ENCODE results near the gene PGM5. TPM values are rescaled to one million over a fixed set of nuclear protein-coding genes. Genes with fewer than 3 reads are reported as not detected.

PGM5 gene
- total and polyA plus RNA-seq, 3 experiments from 2014 or later, result not detected

GRCh38 chr9:68457803-68458202, 101.4 kb downstream of the PGM5 start:
- ChIA-PET CTCF (no interaction called here), POLR2A (no interaction called here)
- H3K27me3 Mint-ChIP-seq, result peaks cover 0 to 4% of the 10 kb centered on the region in 2 donors
- no peaks in the 10 kb centered on the region for H3K9me3 ChIP-seq (ENCODE audit: low read length)
- H3K4me1 ChIP-seq (ENCODE audit: insufficient read depth, low read length), result no peaks in the 10 kb centered on the region
- no peak overlapping the region for H3K4me3 Mint-ChIP-seq
- no peaks in the 10 kb centered on the region for H3K36me3 Mint-ChIP-seq
- DNase-seq, result no peak
- H3K27me3 ChIP-seq (ENCODE audit: insufficient read depth, low read length, poor library complexity, severe bottlenecking), result no peaks in the 10 kb centered on the region
- H3K9me3 Mint-ChIP-seq, result no peaks in the 10 kb centered on the region
- H3K36me3 ChIP-seq (ENCODE audit: insufficient read depth, low read length), result no peaks in the 10 kb centered on the region
- no peak overlapping the region for H3K4me3 ChIP-seq (ENCODE audit: low read length)
- no peak overlapping the region for H3K27ac ChIP-seq (ENCODE audit: low read depth, low read length)
- no peaks in the 10 kb centered on the region for H3K4me1 Mint-ChIP-seq
- H3K27ac Mint-ChIP-seq, result no peak overlapping the region

GRCh38 chr9:68458918-68459317, 102.5 kb downstream of the PGM5 start:
- H3K9me3 ChIP-seq (ENCODE audit: low read length), result no peaks in the 10 kb centered on the region
- DNase-seq, result no peak
- no peaks in the 10 kb centered on the region for H3K27me3 ChIP-seq (ENCODE audit: insufficient read depth, low read length, poor library complexity, severe bottlenecking)
- ChIA-PET POLR2A (no interaction called here), CTCF (no interaction called here)
- Mint-ChIP-seq H3K36me3 (no peaks in the 10 kb centered on the region), H3K4me1 (no peaks in the 10 kb centered on the region), H3K4me3 (no peak overlapping the region), H3K27me3 (peaks cover 0 to 5% of the 10 kb centered on the region in 2 donors), H3K27ac (no peak overlapping the region), H3K9me3 (peaks cover 0 to 3% (median 0%) of the 10 kb centered on the region in 5 donors)
- H3K4me1 ChIP-seq (ENCODE audit: insufficient read depth, low read length), result no peaks in the 10 kb centered on the region
- no peak overlapping the region for H3K27ac ChIP-seq (ENCODE audit: low read depth, low read length)
- no peak overlapping the region for H3K4me3 ChIP-seq (ENCODE audit: low read length)
- H3K36me3 ChIP-seq (ENCODE audit: insufficient read depth, low read length), result no peaks in the 10 kb centered on the region

GRCh38 chr9:68462105-68462775, 105.8 kb downstream of the PGM5 start:
- H3K27ac Mint-ChIP-seq, result no peak overlapping the region
- H3K4me1 ChIP-seq (ENCODE audit: insufficient read depth, low read length), result no peaks in the 10 kb centered on the region
- H3K27me3 Mint-ChIP-seq, result peaks cover 2 to 5% of the 10 kb centered on the region in 2 donors
- H3K9me3 ChIP-seq (ENCODE audit: low read length), result no peaks in the 10 kb centered on the region
- H3K27me3 ChIP-seq (ENCODE audit: insufficient read depth, low read length, poor library complexity, severe bottlenecking), result no peaks in the 10 kb centered on the region
- peaks cover 0 to 3% (median 0%) of the 10 kb centered on the region in 5 donors for H3K9me3 Mint-ChIP-seq
- DNase-seq, result no peak
- H3K4me3 ChIP-seq (ENCODE audit: low read length), result no peak overlapping the region
- no peaks in the 10 kb centered on the region for H3K36me3 ChIP-seq (ENCODE audit: insufficient read depth, low read length)
- no peak overlapping the region for H3K4me3 Mint-ChIP-seq
- no peaks in the 10 kb centered on the region for H3K4me1 Mint-ChIP-seq
- POLR2A ChIA-PET, result no interaction called here
- CTCF ChIA-PET, result no interaction called here
- no peaks in the 10 kb centered on the region for H3K36me3 Mint-ChIP-seq
- H3K27ac ChIP-seq (ENCODE audit: low read depth, low read length), result no peak overlapping the region

GRCh38 chr9:68470067-68470466, 113.7 kb downstream of the PGM5 start:
- H3K4me3 Mint-ChIP-seq, result no peak overlapping the region
- no peak overlapping the region for H3K27ac Mint-ChIP-seq
- H3K36me3 ChIP-seq (ENCODE audit: insufficient read depth, low read length), result no peaks in the 10 kb centered on the region
- DNase-seq, result no peak
- no peaks in the 10 kb centered on the region for H3K9me3 ChIP-seq (ENCODE audit: low read length)
- ChIA-PET POLR2A (no interaction called here), CTCF (no interaction called here)
- no peaks in the 10 kb centered on the region for H3K4me1 ChIP-seq (ENCODE audit: insufficient read depth, low read length)
- no peak overlapping the region for H3K27ac ChIP-seq (ENCODE audit: low read depth, low read length)
- peaks cover 7 to 12% of the 10 kb centered on the region in 2 donors for H3K27me3 Mint-ChIP-seq
- H3K4me3 ChIP-seq (ENCODE audit: low read length), result no peak overlapping the region
- no peaks in the 10 kb centered on the region for H3K36me3 Mint-ChIP-seq
- H3K9me3 Mint-ChIP-seq, result peaks cover 0 to 4% (median 0%) of the 10 kb centered on the region in 5 donors
- H3K27me3 ChIP-seq (ENCODE audit: insufficient read depth, low read length, poor library complexity, severe bottlenecking), result no peaks in the 10 kb centered on the region
- no peaks in the 10 kb centered on the region for H3K4me1 Mint-ChIP-seq

GRCh38 chr9:68470634-68471033, 114.2 kb downstream of the PGM5 start:
- Histone ChIP-seq H3K36me3 (ENCODE audit: insufficient read depth, low read length) (no peaks in the 10 kb centered on the region), H3K9me3 (ENCODE audit: low read length) (no peaks in the 10 kb centered on the region), H3K27me3 (ENCODE audit: insufficient read depth, low read length, poor library complexity, severe bottlenecking) (no peaks in the 10 kb centered on the region), H3K27ac (ENCODE audit: low read depth, low read length) (no peak overlapping the region), H3K4me1 (ENCODE audit: insufficient read depth, low read length) (no peaks in the 10 kb centered on the region), H3K4me3 (ENCODE audit: low read length) (no peak overlapping the region)
- Mint-ChIP-seq H3K9me3 (peaks cover 0 to 4% (median 0%) of the 10 kb centered on the region in 5 donors), H3K4me3 (no peak overlapping the region), H3K36me3 (no peaks in the 10 kb centered on the region), H3K4me1 (no peaks in the 10 kb centered on the region), H3K27me3 (peaks cover 7 to 12% of the 10 kb centered on the region in 2 donors), H3K27ac (peak overlapping the region in 1 of 8 donors; percentile 18)
- ChIA-PET POLR2A (no interaction called here), CTCF (no interaction called here)
- no peak for DNase-seq

- Mint-ChIP-seq H3K9me3 (peaks cover 0 to 4% (median 0%) of the 10 kb centered on the region in 5 donors), H3K4me3 (no peak overlapping the region), H3K27ac (no peak overlapping the region), H3K4me1 (no peaks in the 10 kb centered on the region), H3K36me3 (no peaks in the 10 kb centered on the region), H3K27me3 (peaks cover 10 to 20% of the 10 kb centered on the region in 2 donors)
- CTCF ChIA-PET, result no interaction called here
- Histone ChIP-seq H3K27ac (ENCODE audit: low read depth, low read length) (no peak overlapping the region), H3K27me3 (ENCODE audit: insufficient read depth, low read length, poor library complexity, severe bottlenecking) (no peaks in the 10 kb centered on the region), H3K4me1 (ENCODE audit: insufficient read depth, low read length) (no peaks in the 10 kb centered on the region), H3K9me3 (ENCODE audit: low read length) (no peaks in the 10 kb centered on the region), H3K36me3 (ENCODE audit: insufficient read depth, low read length) (no peaks in the 10 kb centered on the region), H3K4me3 (ENCODE audit: low read length) (no peak overlapping the region)
- no peak for DNase-seq
- POLR2A ChIA-PET, result no interaction called here
These were observed 115.7 kb downstream of the PGM5 start for GRCh38 chr9:68472119-68472518.

- no peak overlapping the region for H3K27ac ChIP-seq (ENCODE audit: low read depth, low read length)
- Mint-ChIP-seq H3K27me3 (peaks cover 10 to 19% of the 10 kb centered on the region in 2 donors), H3K36me3 (no peaks in the 10 kb centered on the region), H3K4me3 (no peak overlapping the region), H3K9me3 (peaks cover 0 to 4% (median 0%) of the 10 kb centered on the region in 5 donors), H3K27ac (no peak overlapping the region), H3K4me1 (no peaks in the 10 kb centered on the region)
- no peaks in the 10 kb centered on the region for H3K27me3 ChIP-seq (ENCODE audit: insufficient read depth, low read length, poor library complexity, severe bottlenecking)
- no peaks in the 10 kb centered on the region for H3K4me1 ChIP-seq (ENCODE audit: insufficient read depth, low read length)
- CTCF ChIA-PET, result no interaction called here
- POLR2A ChIA-PET, result no interaction called here
- no peaks in the 10 kb centered on the region for H3K9me3 ChIP-seq (ENCODE audit: low read length)
- H3K4me3 ChIP-seq (ENCODE audit: low read length), result no peak overlapping the region
- DNase-seq, result no peak
- no peaks in the 10 kb centered on the region for H3K36me3 ChIP-seq (ENCODE audit: insufficient read depth, low read length)
These were observed 117.4 kb downstream of the PGM5 start for GRCh38 chr9:68473790-68474189.

- no peak overlapping the region for H3K4me3 Mint-ChIP-seq
- no peak for DNase-seq
- H3K36me3 Mint-ChIP-seq, result no peaks in the 10 kb centered on the region
- Histone ChIP-seq H3K27me3 (ENCODE audit: insufficient read depth, low read length, poor library complexity, severe bottlenecking) (no peaks in the 10 kb centered on the region), H3K9me3 (ENCODE audit: low read length) (no peaks in the 10 kb centered on the region), H3K27ac (ENCODE audit: low read depth, low read length) (no peak overlapping the region), H3K36me3 (ENCODE audit: insufficient read depth, low read length) (no peaks in the 10 kb centered on the region), H3K4me1 (ENCODE audit: insufficient read depth, low read length) (no peaks in the 10 kb centered on the region), H3K4me3 (ENCODE audit: low read length) (no peak overlapping the region)
- H3K27ac Mint-ChIP-seq, result no peak overlapping the region
- H3K4me1 Mint-ChIP-seq, result no peaks in the 10 kb centered on the region
- peaks cover 0 to 5% (median 0%) of the 10 kb centered on the region in 5 donors for H3K9me3 Mint-ChIP-seq
- ChIA-PET POLR2A (no interaction called here), CTCF (no interaction called here)
- H3K27me3 Mint-ChIP-seq, result peaks cover 7 to 15% of the 10 kb centered on the region in 2 donors
These were observed 120.0 kb downstream of the PGM5 start for GRCh38 chr9:68476422-68476821.
